ENCODE measurements around the gene GPR158. TPM values are rescaled to one million over a fixed set of nuclear protein-coding genes. Genes with fewer than 3 reads are reported as not detected.

Gene GPR158
- total RNA-seq, 2 experiments from 2014 or later: not detected

- no peak for DNase-seq
- Mint-ChIP-seq H3K4me3 (no peak overlapping the region), H3K27me3 (no peaks in the 10 kb centered on the region), H3K36me3 (ENCODE audit: low read depth) (no peaks in the 10 kb centered on the region), H3K9me3 (no peaks in the 10 kb centered on the region), H3K27ac (no peak overlapping the region), H3K4me1 (no peaks in the 10 kb centered on the region)
- CTCF ChIA-PET: no interaction called here
- POLR2A ChIA-PET: no interaction called here
These were observed 458.0 kb downstream of the GPR158 start for GRCh38 chr10:25632802-25633201.

- H3K4me3 Mint-ChIP-seq: no peak overlapping the region
- ChIA-PET CTCF (no interaction called here), POLR2A (interaction anchor here (0.5 kb wide), 1 partner anchor 315 kb away, joined by 3 read pairs; no protein-coding TSS in a partner anchor)
- no peak for DNase-seq
- H3K4me1 Mint-ChIP-seq: no peaks in the 10 kb centered on the region
- no peaks in the 10 kb centered on the region for H3K36me3 Mint-ChIP-seq (ENCODE audit: low read depth)
- H3K9me3 Mint-ChIP-seq: no peaks in the 10 kb centered on the region
- no peaks in the 10 kb centered on the region for H3K27me3 Mint-ChIP-seq
- H3K27ac Mint-ChIP-seq: no peak overlapping the region
These were observed 458.7 kb downstream of the GPR158 start for GRCh38 chr10:25633542-25633941.

GRCh38 chr10:25639646-25640045, 464.8 kb downstream of the GPR158 start:
- Mint-ChIP-seq H3K4me3 (no peak overlapping the region), H3K4me1 (no peaks in the 10 kb centered on the region), H3K27me3 (no peaks in the 10 kb centered on the region), H3K27ac (no peak overlapping the region), H3K9me3 (no peaks in the 10 kb centered on the region), H3K36me3 (ENCODE audit: low read depth) (no peaks in the 10 kb centered on the region)
- ChIA-PET POLR2A (no interaction called here), CTCF (no interaction called here)
- DNase-seq: no peak

- no peaks in the 10 kb centered on the region for H3K27me3 Mint-ChIP-seq
- no peak overlapping the region for H3K4me3 Mint-ChIP-seq
- H3K27ac Mint-ChIP-seq: no peak overlapping the region
- ChIA-PET POLR2A (no interaction called here), CTCF (no interaction called here)
- no peaks in the 10 kb centered on the region for H3K36me3 Mint-ChIP-seq (ENCODE audit: low read depth)
- DNase-seq: no peak
- H3K9me3 Mint-ChIP-seq: no peaks in the 10 kb centered on the region
- H3K4me1 Mint-ChIP-seq: no peaks in the 10 kb centered on the region
These were observed 466.8 kb downstream of the GPR158 start for GRCh38 chr10:25641595-25641994.

- Mint-ChIP-seq H3K27ac (no peak overlapping the region), H3K4me3 (no peak overlapping the region), H3K27me3 (no peaks in the 10 kb centered on the region), H3K36me3 (ENCODE audit: low read depth) (no peaks in the 10 kb centered on the region), H3K9me3 (no peaks in the 10 kb centered on the region), H3K4me1 (no peaks in the 10 kb centered on the region)
- no peak for DNase-seq
- ChIA-PET CTCF (no interaction called here), POLR2A (no interaction called here)
These were observed 467.9 kb downstream of the GPR158 start for GRCh38 chr10:25642721-25643120.

- Mint-ChIP-seq H3K9me3 (no peaks in the 10 kb centered on the region), H3K27me3 (no peaks in the 10 kb centered on the region), H3K27ac (no peak overlapping the region), H3K4me3 (no peak overlapping the region), H3K36me3 (ENCODE audit: low read depth) (no peaks in the 10 kb centered on the region), H3K4me1 (no peaks in the 10 kb centered on the region)
- POLR2A ChIA-PET: no interaction called here
- CTCF ChIA-PET: interaction anchor here (0.6 kb wide), 1 partner anchor 23 kb away, joined by 3 read pairs; no protein-coding TSS in a partner anchor
- no peak for DNase-seq
These were observed 471.6 kb downstream of the GPR158 start for GRCh38 chr10:25646371-25646770.

GRCh38 chr10:25651534-25651933, 476.7 kb downstream of the GPR158 start:
- no peaks in the 10 kb centered on the region for H3K36me3 Mint-ChIP-seq (ENCODE audit: low read depth)
- no peaks in the 10 kb centered on the region for H3K27me3 Mint-ChIP-seq
- no peak for DNase-seq
- H3K9me3 Mint-ChIP-seq: no peaks in the 10 kb centered on the region
- ChIA-PET CTCF (no interaction called here), POLR2A (no interaction called here)
- H3K4me1 Mint-ChIP-seq: no peaks in the 10 kb centered on the region
- H3K27ac Mint-ChIP-seq: no peak overlapping the region
- no peak overlapping the region for H3K4me3 Mint-ChIP-seq

Other genes with a start within 250 kb of the GPR158 start
- gene PRTFDC1, start 222.4 kb upstream of the GPR158 start, total RNA-seq: under 1 TPM; 0.27 to 0.46 TPM
- gene ENKUR, start 158.8 kb upstream of the GPR158 start, total RNA-seq: not detected
- gene THNSL1, start 158.4 kb upstream of the GPR158 start, total RNA-seq: 1 to 10 TPM; 2.5 to 2.6 TPM

All from activated CD4-positive, alpha-beta T cell treated with anti-CD3 and anti-CD28 coated beads, Interleukin-2, amount 10 ng/mL, durations not matched to agents 7 days and 5 days (primary cell).